HG03432 (cell line): Measurements from ENCODE around the gene TRIM28.
A peak's percentile ranks its signal among the peaks of the same experiment; 100 is the strongest.
"Not testable (repeated sequence)": the region's sequence is repeated elsewhere in the genome, so short reads cannot be mapped to it uniquely, and the experiment has no call there.

Experiments
- ATAC-seq: cut with Tn5 transposase; IDR thresholded peaks from one replicate; pipeline ENCODE4 v1.9.1; 2021; ENCODE audit warnings: mild to moderate bottlenecking, moderate library complexity; ENCODE audit not compliant: unreplicated experiment

The TRIM28 gene

DNA sequence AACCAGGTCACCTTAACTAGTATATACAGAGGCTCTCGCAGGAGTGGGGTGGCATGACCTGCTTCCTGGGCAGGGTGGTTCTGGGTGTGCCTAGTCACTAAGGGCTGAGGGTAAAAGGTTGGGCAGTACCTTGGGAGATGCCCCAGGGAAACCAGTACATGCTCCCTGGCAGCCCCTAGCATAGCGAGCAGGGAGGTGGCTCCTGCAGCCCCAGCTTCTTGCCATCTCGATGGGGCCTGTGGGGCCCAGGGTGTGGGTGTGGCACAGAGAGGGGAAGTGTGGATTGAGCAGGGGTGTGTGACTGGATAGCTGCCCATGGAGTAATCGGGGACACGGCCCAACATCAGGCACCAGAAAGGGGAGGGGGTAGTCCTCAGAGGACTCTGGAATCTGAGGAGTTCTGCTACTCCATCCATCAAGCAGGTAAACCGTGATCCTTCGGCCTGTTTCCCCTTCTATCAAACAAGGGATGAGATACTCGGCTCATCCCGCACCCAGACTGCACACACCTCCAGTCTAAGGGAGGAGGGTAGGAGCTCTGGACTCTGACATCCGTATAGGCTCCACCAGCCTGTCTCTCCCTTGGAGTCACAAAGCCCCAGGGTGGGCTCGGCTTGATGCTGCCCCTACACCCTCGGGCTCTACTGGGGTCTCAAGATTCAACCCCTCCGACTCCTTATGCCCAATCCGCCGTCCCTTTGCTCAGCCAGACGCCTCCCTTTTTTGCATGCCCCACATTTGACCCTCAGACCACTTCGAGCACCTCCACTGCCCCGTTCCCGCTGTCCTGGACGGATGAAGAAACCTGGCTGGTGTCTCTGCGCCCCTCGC is 25.4 kb upstream of the TRIM28 start:
- no peak for ATAC-seq

DNA sequence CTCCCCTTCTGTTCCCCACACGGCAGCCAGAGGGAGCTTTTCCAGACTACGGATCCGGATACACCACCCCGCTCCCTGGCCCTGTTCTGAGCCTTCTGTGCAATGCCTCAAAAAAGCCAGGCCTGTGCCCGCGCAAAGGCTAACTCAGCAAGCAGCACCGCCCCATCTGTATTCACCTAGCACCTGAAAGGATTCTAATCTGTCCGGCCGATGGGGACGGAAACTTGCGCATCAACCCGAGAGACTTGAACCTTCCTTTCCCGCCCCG is 24.8 kb upstream of the TRIM28 start:
- ATAC-seq: peak; percentile 5

DNA sequence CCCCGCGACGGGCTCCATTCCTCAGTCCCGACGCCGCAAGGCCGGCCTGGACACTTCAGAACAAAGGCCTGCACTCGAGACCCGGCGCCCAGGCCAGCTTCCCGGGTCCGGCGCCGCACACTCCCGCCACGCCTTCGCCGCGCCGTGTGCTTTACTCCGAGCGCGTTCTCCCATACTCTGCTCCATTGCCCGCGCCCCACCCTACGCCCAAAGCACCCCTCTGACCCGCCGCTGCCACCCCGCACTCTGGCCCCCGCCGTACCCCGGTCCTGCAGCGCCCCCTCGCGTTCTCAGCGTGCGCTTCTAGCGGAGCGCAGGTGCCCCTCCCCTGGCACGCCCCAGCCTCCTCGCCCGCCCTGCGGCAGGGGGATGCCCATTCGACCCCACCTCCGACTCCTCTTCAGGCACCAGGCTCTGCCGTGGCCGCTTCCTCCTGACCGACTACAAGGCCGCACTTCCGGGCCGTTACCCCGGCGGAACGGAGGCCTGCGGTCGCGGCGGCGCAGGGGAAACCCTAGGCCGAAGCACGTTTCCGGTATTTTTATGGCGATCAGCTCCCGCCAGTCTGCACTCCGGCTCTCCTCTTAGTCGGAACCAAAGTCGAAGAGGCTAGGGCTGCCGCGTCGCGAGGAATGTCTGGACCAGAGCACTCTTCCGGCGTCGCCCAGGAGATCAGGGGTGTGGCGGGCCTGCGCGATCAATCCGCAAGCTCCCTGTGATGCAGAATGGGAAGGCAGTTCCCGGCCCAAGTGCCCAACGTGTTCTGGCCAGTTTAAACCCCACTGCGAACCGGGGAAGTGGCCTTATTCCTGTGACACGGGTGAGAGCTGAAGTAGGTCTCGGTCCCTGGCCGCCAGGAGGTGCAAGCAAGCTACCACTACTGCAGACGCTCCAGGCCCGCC is 24.3 kb upstream of the TRIM28 start, which contains the start of gene ZBTB45:
ZBTB45 (minus strand) TSS at position 456 of the 902 bp plus-strand sequence. CDS start 2,137 bp downstream, outside the sequence.
- peak; percentile 83 for ATAC-seq

DNA sequence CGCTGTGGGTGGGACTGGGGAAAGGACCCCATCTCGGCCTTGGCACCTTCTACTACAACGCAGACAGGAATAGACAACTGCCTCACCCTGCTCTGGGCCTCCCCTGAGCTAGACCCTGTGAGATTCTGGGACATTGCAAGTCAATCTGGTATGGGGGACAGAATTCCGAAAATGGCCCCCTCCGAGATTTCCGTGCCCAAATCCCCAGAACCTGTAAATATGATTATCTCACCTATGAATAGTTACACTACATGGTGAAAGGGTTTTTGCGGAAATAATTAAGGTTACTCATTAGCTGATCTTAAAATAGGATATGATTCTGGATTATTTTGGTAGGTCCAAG is 23.6 kb upstream of the TRIM28 start:
- ATAC-seq: no peak

DNA sequence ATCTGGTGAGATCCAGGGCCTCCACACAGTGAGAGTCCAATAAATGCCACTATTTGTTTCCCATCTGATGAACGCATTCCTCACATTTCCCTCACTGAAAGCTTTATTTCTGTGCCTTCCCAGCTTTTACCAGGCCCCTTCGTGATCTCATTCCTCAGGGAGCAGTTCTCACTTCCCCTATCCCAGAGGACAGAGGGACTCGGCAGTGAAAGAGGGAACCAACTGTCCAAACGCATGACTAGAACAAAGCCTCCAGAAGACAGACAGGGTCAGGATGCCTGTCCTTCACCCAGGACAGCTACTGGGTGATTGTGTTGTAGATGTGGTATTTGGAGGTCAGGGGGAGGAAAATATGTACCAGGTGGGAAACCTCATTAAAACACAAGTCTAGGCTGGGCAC is 22.2 kb upstream of the TRIM28 start:
- no peak for ATAC-seq

DNA sequence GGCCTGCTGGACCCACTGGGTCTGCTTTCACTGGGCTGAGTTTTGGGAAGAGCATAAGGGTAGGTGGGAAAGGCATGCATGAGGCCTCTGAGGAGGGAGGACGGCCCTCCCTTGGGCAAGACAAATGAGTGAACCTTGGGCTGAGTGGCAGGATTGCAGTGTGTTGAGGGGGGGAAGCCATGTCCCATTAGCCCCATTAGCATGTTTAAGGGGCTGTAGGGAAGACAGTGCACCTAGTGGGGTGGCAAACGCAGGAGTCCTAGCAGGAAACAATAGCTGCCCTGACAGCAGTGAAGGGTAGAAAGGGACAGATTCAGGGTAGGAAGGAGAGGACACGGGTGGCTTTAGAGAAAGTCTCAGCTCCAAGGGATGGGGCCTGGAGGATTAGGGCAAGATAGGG is 21.2 kb upstream of the TRIM28 start:
- ATAC-seq: no peak

DNA sequence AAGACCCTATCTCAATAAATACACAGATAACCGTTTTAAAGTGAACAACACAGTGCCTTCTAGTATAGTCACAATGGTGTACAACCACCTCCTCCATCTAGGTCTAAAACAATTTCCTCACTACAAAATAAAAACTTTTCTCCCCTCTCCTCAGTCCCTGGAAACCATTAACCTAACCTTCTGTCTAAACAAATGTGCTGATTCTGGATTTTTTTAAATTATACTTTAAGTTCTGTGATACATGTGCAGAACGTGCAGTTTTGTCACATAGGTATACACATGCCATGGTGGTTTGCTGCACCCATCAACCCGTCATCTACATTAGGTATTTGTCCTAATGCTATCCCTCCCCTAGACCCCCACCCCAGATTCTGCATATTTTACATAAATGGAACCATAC is 14.5 kb upstream of the TRIM28 start:
- ATAC-seq: no peak

DNA sequence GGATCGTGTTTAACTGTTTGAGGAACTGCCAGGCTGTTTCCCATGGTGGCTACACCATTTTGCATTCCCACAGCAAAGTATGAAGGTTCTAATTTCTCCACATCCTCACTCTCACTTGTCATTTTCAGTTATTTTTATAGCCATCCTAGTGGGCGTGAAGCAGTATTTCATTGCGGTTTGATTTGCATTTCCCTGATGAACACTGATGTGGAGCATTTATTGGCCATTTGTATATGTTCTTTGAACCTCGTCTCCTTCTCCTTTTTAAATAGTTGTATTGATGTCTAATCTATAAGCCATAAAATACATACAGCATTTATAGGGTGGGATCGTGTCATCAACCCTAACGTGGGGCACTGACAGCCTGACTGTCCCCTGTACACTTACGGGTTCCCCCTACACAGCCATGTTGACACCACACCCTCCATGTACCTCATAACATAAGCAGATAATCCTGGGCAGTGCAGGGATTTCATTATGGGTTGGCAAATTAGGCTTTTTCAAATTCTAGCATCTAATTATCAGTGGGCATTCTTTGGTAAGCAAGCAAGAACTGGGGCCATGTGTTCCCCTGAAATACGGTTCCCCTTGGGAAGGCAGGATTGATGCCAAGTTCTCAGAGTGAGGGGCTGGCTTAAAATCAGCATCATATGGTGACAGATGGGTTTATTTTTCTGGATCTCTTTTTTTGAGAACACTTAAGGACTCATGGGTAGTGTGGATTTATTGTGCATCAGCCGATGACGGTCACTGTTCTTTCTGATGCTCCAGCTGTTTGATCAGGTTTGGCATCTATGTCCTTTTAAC is 12.6 kb upstream of the TRIM28 start:
- ATAC-seq: no peak

DNA sequence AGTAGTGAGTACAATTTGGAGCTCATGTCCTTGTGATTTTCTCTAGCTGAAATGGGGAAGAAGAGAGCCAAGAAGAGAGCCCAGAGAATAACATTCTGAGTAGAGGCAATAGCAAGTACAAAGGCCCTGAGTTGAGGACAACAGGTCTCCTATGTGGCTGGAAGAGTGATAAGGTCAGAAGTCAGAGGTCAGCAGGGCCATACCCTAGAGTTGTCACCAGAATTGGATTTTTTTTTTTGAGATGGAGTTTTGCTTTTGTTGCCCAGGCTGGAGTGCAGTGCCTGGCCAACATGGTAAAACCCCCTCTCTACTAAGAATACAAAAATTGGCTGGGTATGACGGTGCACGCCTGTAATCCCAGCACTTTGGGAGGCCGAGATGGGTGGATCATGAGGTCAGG is 8.0 kb upstream of the TRIM28 start:
- ATAC-seq: no peak

DNA sequence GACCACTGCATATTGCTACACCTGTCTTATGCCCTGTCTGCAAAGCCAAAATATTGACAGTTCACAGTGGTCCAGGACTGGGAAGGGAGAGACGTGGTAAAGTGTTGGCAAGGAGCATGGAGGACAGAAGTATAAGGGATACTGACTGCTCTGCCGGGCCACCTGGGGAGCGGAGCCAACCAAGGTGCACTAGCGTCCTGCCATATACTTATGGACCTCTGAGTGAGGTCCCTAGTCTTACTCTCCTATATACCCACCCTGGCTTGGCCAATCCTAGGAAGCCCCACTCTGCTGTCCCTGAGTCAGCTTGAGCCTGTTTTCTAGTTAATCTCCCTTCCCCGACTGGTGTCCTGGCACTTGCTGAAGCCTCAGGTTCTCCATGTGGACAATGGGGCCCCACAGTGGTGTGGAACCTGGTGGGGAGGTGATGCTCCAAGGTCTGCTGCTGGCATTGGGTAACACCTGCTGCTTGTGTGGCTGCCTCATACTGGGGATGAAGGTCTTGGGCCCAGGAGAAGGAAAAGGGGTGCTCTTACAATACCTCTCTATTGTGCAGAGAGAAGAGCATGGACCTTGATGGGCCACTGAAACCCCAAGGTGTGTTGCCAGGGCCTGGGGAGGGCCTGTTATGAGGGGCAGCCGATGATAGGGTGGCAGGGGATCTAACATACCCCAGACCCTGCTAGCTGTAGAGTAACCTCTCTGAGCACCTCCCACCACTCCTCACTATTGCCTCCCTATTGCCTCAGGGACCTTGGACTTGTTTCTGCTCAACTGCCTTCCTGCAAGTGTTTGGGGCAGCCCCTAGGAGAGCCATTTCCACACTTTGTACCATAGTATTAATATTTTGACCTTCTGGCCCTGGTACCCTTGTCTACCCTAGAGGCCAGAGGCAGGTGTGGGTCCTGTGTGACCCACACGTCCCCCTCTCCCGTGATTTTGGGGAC is 6.7 kb upstream of the TRIM28 start:
- ATAC-seq: no peak

DNA sequence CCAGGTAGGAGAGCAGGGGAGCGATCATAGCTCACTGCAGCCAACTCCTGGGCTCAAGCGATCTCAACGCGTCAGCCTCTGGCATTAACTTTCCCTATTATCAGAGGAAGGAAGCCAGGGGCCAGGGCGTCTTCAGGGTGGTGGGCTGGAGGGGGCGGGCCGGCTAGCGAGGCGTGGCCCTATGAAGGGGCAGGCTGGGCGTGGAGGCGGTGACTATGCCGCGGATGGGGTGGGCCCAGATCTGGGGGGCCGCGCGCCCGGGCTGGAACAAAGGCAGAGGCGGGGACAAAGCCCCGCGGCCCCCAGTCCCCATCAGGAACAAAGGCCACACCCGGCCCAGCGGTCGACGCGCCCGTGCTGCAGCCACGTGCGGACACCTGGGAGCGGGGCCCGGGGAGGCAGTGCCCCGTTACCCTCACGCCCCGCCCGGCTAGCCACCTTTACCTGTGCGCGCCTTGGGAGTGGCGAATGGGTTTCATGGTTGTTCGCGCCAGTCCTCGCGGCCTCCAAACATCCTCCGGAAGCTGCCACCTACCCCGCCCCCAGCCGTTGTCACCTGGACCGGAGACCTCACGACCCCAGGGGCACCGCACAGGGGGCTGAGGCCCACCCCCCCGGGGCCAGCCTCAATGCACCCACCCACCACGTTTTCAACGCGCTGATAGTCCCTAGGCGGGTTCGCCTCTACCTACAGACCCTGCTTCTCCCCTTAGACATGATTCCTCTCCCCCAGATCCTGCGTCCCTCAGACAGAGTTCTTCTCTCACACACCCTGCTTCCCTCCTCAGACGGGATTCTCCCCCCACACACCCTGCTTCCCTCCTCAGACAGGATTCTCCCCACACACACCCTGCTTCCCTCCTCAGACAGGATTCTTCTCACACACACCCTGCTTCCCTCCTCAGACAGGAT is 5.4 kb upstream of the TRIM28 start:
- ATAC-seq: no peak

DNA sequence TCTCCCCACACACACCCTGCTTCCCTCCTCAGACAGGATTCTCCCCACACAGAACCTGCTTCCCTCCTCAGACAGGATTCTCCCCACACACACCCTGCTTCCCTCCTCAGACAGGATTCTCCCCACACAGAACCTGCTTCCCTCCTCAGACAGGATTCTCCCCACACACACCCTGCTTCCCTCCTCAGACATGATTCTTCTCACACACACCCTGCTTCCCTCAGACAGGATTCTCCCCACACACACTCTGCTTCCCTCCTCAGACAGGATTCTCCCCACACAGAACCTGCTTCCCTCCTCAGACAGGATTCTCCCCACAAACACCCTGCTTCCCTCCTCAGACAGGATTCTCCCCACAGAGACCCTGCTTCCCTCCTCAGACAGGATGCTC is 4.7 kb upstream of the TRIM28 start:
- not testable (repeated sequence) for ATAC-seq

DNA sequence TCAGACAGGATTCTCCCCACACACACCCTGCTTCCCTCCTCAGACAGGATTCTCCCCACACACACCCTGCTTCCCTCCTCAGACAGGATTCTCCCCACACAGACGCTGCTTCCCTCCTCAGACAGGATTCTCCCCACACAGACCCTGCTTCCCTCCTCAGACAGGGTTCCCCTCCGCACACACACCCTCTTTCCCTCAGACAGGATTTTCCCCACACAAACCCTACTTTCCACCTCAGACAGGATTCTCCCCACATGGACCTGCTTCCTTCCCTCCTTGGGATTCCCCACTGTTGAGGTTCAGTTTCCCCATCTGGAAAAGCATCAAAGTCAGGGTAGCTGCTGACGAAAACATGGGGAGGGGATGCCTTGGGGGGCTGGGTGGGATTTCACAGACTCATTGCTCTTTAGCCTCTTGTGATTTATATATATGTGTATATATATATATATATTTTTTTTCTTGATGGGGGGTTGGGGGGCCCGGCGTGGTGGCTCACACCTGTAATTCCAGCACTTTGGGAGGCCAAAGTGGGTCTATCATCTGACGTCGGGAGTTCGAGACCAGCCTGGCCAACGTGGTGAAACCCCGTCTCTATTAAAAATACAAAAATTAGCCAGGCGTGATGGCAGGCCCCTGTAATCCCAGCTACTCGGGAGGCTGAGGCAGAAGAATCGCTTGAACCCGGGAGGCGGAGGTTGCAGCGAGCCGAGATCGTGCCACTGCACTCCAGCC is 1.1 kb upstream of the TRIM28 start:
- not testable (repeated sequence) for ATAC-seq

DNA sequence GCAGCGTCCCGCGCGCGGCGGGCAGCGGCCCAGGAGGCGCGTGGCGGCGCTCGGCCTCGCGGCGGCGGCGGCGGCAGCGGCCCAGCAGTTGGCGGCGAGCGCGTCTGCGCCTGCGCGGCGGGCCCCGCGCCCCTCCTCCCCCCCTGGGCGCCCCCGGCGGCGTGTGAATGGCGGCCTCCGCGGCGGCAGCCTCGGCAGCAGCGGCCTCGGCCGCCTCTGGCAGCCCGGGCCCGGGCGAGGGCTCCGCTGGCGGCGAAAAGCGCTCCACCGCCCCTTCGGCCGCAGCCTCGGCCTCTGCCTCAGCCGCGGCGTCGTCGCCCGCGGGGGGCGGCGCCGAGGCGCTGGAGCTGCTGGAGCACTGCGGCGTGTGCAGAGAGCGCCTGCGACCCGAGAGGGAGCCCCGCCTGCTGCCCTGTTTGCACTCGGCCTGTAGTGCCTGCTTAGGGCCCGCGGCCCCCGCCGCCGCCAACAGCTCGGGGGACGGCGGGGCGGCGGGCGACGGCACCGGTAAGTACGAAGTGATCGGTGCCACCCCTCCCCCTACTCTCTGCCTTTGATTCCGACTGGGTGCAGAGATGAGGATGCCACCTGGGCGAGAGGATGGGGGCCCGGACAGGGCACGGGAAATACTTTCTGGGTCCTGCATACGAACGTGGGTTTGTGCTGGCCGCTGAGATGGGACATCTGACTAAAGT is 874 bp downstream of the TRIM28 start:
- ATAC-seq: peak; percentile 59

DNA sequence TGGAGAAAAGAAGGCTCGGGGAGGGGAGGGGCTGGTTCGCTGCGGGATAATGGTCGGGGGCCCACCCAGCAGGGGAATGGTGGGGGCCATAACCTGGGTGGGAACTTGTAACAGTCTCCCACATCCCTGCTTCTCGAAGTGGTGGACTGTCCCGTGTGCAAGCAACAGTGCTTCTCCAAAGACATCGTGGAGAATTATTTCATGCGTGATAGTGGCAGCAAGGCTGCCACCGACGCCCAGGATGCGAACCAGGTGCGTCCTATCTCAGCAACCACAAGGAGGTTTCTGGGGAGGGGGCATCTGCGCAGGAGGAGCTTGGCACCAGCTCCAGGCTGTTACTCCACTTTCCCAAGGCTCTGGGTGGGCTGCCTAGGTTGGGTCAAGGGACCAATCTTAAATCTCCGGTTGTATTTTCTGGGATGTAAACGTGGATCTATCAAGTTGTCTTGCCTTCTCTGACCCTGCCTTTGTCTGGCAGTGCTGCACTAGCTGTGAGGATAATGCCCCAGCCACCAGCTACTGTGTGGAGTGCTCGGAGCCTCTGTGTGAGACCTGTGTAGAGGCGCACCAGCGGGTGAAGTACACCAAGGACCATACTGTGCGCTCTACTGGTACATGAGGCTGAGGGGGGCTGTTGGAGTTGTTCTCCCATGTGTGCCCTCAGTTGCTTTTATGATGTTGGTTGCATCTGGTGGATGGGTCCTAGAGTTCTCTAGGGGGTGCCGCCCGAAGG is 1.6 kb downstream of the TRIM28 start:
- ATAC-seq: no peak

DNA sequence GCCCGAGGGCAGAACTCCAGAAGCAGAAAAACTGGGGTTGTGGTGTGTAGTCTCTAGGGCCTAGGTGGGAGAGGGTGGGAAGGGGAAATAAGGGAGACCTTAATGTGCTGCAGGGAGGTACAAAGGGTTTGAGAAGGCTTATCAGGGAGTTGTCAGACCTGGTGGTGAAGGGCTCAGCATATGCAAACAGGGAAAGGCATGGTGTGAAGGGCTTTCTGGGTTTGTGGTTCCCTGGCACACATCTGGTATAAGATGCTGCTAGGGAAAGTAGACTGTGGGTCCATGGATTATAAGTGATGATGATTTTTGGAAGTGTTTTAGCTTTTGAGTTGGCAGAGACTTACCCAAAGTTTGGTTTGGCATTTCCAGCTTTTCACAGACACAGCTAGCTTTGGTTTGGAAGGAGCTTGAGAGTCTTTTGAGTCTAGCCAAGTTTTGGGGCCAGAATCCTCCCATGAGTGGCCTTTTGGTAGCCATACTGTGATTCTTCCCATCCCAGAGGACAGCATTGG is 2.2 kb downstream of the TRIM28 start:
- ATAC-seq: no peak
